Gastroesophageal sphincter (tissue), 4 donors: ENCODE results near the gene AGR3. TPM values are rescaled to one million over a fixed set of nuclear protein-coding genes. Genes with fewer than 3 reads are reported as not detected.

Source experiments
- ATAC-seq: fragments of 150-250 bp; one replicate; pipeline ENCODE4 v1.9.1; 2016; ENCODE audit warnings: mild to moderate bottlenecking, moderate library complexity
- H3K27ac ChIP-seq, 4 donors: fragments of 200-600 bp; sonication (generic) in 3 of 4; 1 replicate in 3 of 4; 2 replicates in 1 of 4; pipeline ENCODE4 v1.5.1; 2016 to 2019
- H3K27me3 ChIP-seq: fragments of 200-600 bp; sonication (generic); one replicate; pipeline ENCODE4 v1.5.1; 2019
- H3K36me3 ChIP-seq, 2 donors: fragments of 200-600 bp; sonication (generic); one replicate each; pipeline ENCODE4 v1.5.1; 2019; ENCODE audit warnings: control low read depth in 1 of 2
- H3K4me1 ChIP-seq, 3 donors: fragments of 200-600 bp; sonication (generic); 1 replicate in 2 of 3; 2 replicates in 1 of 3; pipeline ENCODE4 v1.5.1; 2016 to 2019; ENCODE audit warnings: control low read depth in 2 of 3
- H3K4me3 ChIP-seq, 2 donors: fragments of 200-600 bp; sonication (generic); one replicate each; pipeline ENCODE4 v1.5.1; 2019; ENCODE audit warnings: mild to moderate bottlenecking in 1 of 2, moderate library complexity in 1 of 2
- H3K9me3 ChIP-seq, 3 donors: fragments of 200-600 bp; sonication (generic); one replicate each; pipeline ENCODE4 v1.5.1; 2017 to 2019; ENCODE audit warnings: control low read depth in 2 of 3
- CTCF ChIP-seq, 4 experiments: fragments of 200-600 bp in 2 of 4; fragments of 450-650 bp in 2 of 4; sonication (generic) in 1 of 4; IDR thresholded peaks; one replicate each; pipeline ENCODE4 v1.5.1; 2017 to 2019; ENCODE audit warnings: antibody characterized with exemption in 4 of 4, mild to moderate bottlenecking in 2 of 4, moderate library complexity in 2 of 4
- EP300 ChIP-seq: sonication (generic); formaldehyde crosslinking; IDR thresholded peaks from one replicate; pipeline ENCODE4 v1.6.1; 2017; ENCODE audit warnings: antibody characterized with exemption, mild to moderate bottlenecking
- POLR2A ChIP-seq, 2 donors: fragments of 450-650 bp; IDR thresholded peaks; one replicate each; pipeline ENCODE4 v1.6.1; 2017; ENCODE audit warnings: antibody characterized with exemption in 2 of 2, mild to moderate bottlenecking in 2 of 2, moderate library complexity in 1 of 2
- POLR2AphosphoS5 ChIP-seq: sonication (generic); formaldehyde crosslinking; IDR thresholded peaks from one replicate; pipeline ENCODE4 v1.6.1; 2017; ENCODE audit warnings: antibody characterized with exemption
- WGBS, 2 donors: methylation state at CpG; one replicate each; pipeline ENCODE4 v1.1.5; 2018; ENCODE audit warnings: low coverage in 1 of 2; 5-methylcytosine and 5-hydroxymethylcytosine counted together
- total RNA-seq, 4 donors: library from RNA; depleted of rRNA; stranded (reverse); fragments of >200 nt; gene quantifications; one replicate each; pipeline ENCODE4 v1.1.0, GENCODE V29; 2016

Gene AGR3
- total RNA-seq, 4 donors from 2014 or later = 5.9 TPM; not detected in 3

- Histone ChIP-seq H3K4me3 (no peak overlapping the region), H3K27ac (no peak overlapping the region), H3K27me3 (no peaks in the 10 kb centered on the region), H3K4me1 (no peaks in the 10 kb centered on the region), H3K9me3 (peaks cover 0 to 10% (median 0%) of the 10 kb centered on the region in 3 donors), H3K36me3 (no peaks in the 10 kb centered on the region)
- ATAC-seq = no peak
- no peak for TF ChIP-seq POLR2AphosphoS5
- TF ChIP-seq CTCF (IDR thresholded peaks at IDR 0.05) = no peak
- no peak for TF ChIP-seq POLR2A (IDR thresholded peaks at IDR 0.05)
- TF ChIP-seq EP300 = no peak
- 65 to 85% methylated on average over 2 to 3 of the region's 5 CpGs for WGBS, 2 donors
Observed at GRCh38 chr7:16913643-16914042, 31.9 kb upstream of the AGR3 start.

- no peak for ATAC-seq
- TF ChIP-seq POLR2A (IDR thresholded peaks at IDR 0.05) (no peak), EP300 (no peak), CTCF (IDR thresholded peaks at IDR 0.05) (no peak), POLR2AphosphoS5 (no peak)
- no peaks in the 10 kb centered on the region for H3K36me3 ChIP-seq
- no peaks in the 10 kb centered on the region for H3K4me1 ChIP-seq
- no peaks in the 10 kb centered on the region for H3K27me3 ChIP-seq
- H3K9me3 ChIP-seq = peaks cover 0 to 10% (median 0%) of the 10 kb centered on the region in 3 donors
- H3K27ac ChIP-seq = no peak overlapping the region
- no peak overlapping the region for H3K4me3 ChIP-seq
- WGBS, 2 donors = no CpG with 5 or more reads among the region's 4 CpGs
Observed at GRCh38 chr7:16912540-16912939, 30.8 kb upstream of the AGR3 start.

GRCh38 chr7:16908561-16908960 lies 26.8 kb upstream of the AGR3 start:
- Histone ChIP-seq H3K4me1 (no peaks in the 10 kb centered on the region), H3K27ac (no peak overlapping the region), H3K4me3 (no peak overlapping the region), H3K27me3 (no peaks in the 10 kb centered on the region), H3K9me3 (peaks cover 0 to 10% (median 0%) of the 10 kb centered on the region in 3 donors), H3K36me3 (no peaks in the 10 kb centered on the region)
- WGBS, 2 donors = 80 to 87% methylated on average over 1 to 3 of the region's 3 CpGs
- no peak for TF ChIP-seq EP300
- TF ChIP-seq POLR2AphosphoS5 = no peak
- no peak for TF ChIP-seq CTCF (IDR thresholded peaks at IDR 0.05)
- TF ChIP-seq POLR2A (IDR thresholded peaks at IDR 0.05) = no peak
- no peak for ATAC-seq

GRCh38 chr7:16905300-16906044 lies 23.7 kb upstream of the AGR3 start:
- Histone ChIP-seq H3K27ac (no peak overlapping the region), H3K4me3 (no peak overlapping the region), H3K4me1 (no peaks in the 10 kb centered on the region), H3K27me3 (no peaks in the 10 kb centered on the region), H3K36me3 (no peaks in the 10 kb centered on the region), H3K9me3 (no peaks in the 10 kb centered on the region)
- TF ChIP-seq POLR2A (IDR thresholded peaks at IDR 0.05) = no peak
- TF ChIP-seq POLR2AphosphoS5 = no peak
- no peak for TF ChIP-seq EP300
- no peak for TF ChIP-seq CTCF (IDR thresholded peaks at IDR 0.05)
- 46 to 59% methylated on average over 5 of the region's 5 CpGs for WGBS, 2 donors
- no peak for ATAC-seq

GRCh38 chr7:16904076-16904475 lies 22.3 kb upstream of the AGR3 start:
- H3K36me3 ChIP-seq = no peaks in the 10 kb centered on the region
- H3K27me3 ChIP-seq = no peaks in the 10 kb centered on the region
- no peak for TF ChIP-seq POLR2A (IDR thresholded peaks at IDR 0.05)
- TF ChIP-seq EP300 = no peak
- no peak for TF ChIP-seq CTCF (IDR thresholded peaks at IDR 0.05)
- TF ChIP-seq POLR2AphosphoS5 = no peak
- H3K4me3 ChIP-seq = no peak overlapping the region
- H3K9me3 ChIP-seq = no peaks in the 10 kb centered on the region
- no peak overlapping the region for H3K27ac ChIP-seq
- 72 to 74% methylated on average over 2 of the region's 2 CpGs for WGBS, 2 donors
- ATAC-seq = no peak
- H3K4me1 ChIP-seq = no peaks in the 10 kb centered on the region
